Cerebellar nuclear complex (tissue), 1 donor: Measurements from ENCODE around the gene WDR18.
A peak's percentile ranks its signal among the peaks of the same experiment; 100 is the strongest.

ENCODE experiments used
- DNase-seq, 2 experiments: peaks; one replicate each; lab custom pipeline; 2025; lab: John Stamatoyannopoulos, UW

WDR18 gene, protein sequence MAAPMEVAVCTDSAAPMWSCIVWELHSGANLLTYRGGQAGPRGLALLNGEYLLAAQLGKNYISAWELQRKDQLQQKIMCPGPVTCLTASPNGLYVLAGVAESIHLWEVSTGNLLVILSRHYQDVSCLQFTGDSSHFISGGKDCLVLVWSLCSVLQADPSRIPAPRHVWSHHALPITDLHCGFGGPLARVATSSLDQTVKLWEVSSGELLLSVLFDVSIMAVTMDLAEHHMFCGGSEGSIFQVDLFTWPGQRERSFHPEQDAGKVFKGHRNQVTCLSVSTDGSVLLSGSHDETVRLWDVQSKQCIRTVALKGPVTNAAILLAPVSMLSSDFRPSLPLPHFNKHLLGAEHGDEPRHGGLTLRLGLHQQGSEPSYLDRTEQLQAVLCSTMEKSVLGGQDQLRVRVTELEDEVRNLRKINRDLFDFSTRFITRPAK

DNA sequence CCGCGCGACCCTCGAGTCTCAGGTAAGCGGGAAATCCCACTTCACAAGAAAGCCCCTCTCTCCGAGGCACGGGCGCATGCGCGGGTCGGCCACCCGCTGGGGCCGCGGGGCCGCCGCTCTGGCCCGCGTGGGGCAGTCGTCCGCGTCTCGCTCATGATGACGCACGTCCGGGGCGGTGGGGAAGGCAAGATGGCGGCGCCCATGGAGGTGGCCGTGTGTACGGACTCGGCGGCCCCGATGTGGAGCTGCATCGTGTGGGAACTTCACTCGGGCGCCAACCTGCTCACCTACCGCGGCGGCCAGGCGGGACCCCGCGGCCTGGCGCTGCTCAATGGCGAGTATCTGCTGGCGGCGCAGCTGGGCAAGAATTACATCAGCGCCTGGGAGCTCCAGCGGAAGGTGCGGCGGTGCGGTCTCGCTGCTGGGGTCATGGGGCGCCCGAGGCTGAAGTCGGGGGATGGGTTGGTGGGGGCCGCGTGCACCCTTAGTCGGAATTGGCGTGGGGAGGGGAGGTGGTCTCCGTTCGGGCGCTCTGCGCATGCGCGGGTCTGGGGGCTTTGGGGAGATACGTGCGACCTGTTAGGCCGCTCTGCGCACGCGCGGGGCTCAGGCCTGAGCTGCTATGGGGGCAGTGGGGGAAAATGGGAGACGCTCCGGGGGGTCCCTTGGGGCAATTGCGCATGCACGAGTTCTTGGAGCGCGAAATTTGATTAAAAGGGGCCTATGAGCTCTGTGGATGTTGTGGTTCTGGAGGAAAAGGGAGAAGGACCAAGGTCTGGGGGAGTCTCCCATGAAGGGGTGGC lies at the start of gene WDR18:
Gene WDR18, plus strand, starts transcription at position 181 of the 803 bp plus-strand sequence. Its CDS starts 9 bp downstream, at position 190.
- DNase-seq, result peak in 1 of 2 experiments; percentile 80

DNA sequence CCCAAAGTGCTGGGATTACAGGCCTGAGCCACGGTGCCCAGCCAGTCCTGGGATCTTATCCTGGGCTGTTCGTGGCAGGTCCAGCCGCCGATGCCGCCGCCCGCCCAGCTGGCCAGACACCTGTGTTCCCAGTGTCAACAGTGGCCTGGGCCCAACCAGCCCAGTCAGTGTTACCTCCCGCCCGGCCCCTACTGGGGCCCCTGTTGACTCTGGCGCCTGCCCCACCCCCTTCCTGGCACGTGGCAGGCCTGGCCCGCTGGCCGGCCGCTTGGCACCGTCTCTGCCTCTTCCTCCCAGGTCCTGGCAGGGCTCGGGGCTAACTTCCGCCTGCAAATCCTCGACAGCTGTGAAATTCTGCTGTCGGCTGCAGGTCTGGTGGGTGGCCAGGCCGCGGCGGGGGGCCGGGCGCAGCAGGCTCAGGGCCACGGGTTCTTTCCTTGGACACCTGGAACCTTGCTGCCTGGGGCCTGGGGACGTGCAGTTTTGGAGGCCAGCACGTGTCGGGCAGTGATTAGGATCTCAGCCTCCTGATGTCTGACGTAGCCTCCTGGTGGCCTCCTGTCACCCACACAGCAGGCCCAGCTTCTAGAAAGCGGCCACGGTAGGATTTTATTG lies 49.2 kb upstream of the WDR18 start:
- DNase-seq, result no peak

DNA sequence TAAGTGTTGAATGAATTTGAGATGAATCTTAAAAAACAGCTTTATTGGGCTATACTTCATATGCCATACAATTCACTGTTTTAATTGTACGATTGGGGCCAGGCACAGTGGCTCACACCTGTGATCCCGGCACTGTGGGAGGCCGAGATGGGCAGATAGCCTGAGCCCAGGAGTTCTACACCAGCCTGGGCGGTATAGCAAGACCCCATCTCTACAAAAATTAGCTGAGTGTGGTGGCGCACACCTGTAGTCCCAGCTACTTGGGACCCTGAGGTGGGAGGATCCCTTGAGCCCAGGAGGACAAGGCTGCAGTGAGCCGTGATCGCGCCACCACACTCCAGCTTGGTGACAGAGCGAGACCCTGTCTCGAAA lies 48.0 kb upstream of the WDR18 start:
- no peak for DNase-seq

DNA sequence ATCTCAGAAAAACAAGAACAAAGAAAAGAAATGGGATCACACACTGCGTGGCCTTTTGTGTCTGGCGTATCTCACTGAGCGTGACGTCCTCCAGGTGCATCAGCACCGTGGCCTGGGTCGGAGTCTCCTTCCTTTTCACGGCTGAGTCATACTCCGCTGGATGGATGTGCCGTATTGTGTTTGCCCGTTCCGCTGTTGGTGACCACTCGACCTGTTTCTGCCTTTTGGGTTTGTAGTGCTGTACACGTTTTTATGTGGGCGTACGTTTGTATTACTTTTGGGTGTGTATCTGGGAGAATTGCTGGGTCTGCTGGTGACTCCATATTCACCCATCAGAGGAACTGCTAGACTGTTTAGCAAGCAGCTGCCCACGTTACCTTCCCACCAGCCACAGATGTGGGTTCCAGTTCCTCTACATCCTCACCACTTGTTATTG lies 46.9 kb upstream of the WDR18 start:
- DNase-seq, result no peak

DNA sequence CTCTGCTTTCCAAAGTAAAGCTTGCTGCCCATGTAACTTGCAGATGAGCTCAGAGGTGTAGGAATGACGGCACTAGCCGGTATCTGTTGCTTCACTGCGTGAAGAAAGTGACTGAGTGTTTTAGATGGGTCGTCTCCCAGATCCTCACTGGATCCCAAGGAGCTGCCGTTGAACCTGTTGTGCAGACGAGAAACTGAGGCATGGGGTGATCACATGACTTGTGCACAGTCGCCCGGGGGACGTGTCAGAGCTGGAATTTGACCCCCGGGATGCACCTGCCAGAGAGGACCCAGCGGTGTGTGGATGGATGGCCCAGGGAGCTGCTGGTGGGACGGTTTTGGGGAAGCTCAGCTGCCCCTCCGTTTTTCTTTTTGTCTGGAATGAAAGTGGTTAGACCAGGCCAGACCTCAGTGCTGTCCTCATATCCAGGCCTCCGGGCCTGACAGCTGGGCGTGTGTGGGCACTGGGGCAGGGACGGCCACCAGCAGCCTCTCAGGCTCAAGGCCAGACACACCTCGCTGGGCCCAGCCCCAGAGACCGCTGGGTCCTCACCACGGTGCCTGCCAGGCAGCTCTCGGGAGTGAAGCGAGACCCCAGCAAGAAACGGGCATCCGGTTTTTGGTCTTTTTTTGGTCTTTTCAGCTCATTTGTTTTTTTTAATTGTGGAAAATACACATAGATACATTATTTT lies 45.8 kb upstream of the WDR18 start:
- no peak for DNase-seq

DNA sequence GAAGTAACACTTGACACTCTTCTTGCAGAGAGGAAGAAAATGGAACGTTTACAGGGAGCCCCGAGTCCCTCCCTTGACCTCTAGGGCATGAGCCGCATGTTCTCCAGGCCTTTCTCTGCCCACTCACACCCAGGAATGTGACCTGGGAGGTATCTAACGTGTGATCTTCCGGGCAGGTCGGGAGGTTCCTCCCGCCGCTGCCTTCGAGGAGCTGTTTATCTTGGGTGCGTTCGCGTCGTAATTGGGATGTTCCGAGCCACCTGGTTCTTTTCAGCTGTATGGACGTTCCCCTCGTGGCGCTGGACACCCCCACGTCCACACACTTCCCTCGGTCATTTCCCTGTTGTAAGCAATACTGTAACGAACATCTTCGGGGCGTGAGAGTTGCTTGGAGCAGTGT lies 44.7 kb upstream of the WDR18 start:
- no peak for DNase-seq

DNA sequence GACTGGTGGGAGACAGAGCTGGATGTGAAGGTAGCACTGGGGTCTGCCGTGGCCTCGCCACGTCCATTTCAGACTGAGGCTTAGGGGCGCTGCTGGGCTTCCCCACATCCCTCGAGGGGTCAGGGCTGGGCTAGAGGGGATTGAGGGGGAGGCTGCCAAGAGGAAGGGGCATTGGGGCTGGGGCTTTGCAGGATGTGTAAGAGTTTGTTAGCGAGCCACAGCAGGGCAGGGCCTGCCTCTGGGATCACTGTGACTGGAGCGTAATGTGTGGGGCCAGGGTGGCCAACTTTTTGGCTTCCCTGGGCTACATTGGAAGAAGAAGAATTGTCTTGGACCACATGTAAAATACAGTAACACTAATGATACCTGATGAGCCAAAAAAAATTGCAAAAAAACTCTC lies 44.2 kb upstream of the WDR18 start:
- no peak for DNase-seq

DNA sequence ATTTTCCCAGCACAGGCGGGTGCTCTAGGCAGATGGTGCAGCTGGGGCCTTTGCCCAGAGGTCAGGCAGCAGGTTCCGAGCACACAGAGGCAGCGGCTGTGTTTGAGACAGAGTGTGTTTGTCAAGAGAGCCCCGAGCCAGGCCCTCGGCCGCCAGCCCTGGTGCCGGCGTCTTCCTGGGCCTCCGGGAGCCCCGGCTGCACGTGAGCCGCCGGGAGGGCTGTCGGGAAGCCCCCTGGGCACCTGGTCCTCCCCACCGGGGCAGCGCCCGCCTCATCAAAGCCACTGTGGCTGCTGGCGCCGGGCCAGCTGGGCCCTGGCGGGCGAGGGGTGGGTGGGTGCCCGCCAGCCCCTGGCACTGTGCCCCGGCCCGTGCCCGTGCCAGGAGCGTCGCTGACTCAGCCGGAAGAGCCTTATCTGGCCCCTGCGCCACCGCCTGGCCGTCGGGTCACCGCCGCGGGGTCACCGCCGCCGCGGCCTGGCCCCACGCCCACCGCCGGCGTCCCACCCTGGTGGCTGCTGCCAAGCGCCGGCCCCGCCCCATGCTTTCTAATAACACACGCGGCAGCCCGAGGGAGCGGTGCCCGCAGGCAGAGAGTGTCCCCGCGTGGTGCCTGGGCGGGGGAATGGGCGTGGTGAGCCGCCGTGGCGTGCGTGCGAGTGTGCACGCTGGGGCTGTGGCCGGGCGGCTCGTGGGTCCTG lies 43.4 kb upstream of the WDR18 start:
- no peak for DNase-seq

DNA sequence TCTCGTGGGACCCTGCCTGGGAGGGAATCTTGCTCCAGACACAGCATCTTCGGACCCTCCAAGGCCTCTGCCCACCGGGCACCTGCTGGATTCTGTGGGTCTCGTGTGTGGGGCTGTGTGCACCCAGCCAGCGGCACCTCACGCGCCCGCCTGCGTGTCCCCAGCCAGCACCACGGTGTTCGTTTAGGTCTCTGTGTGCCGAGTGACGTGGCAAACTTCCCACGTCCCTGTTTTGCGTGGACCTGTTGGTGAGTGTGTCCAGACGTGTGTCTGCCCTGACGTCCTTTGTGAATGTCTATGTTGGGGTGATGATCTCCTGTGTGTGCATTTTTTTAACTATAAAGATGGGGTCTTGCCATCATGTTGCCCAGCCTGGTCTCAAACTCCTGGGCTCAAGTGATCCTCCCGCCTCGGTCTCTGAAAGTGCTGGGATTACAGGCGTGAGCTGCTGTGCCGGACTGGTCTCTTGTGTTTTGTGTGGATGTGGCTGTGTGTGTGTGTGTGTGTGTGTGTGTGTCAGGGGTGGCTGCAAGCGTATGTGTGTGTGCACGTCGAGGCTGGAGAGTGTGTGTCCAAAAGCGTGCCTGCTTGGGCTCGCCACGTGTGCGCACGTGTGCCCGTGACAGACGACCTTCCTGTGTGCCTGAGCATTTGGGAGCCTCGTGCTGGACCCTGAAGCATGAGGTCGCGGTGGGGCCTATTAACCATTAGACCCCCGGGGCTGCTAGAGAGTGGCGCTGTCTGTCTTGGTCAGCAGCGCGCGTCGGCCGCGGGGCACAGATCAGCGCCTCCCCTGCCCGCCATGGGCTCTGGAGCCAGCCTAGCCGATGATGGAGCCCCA lies 42.6 kb upstream of the WDR18 start:
- no peak for DNase-seq

DNA sequence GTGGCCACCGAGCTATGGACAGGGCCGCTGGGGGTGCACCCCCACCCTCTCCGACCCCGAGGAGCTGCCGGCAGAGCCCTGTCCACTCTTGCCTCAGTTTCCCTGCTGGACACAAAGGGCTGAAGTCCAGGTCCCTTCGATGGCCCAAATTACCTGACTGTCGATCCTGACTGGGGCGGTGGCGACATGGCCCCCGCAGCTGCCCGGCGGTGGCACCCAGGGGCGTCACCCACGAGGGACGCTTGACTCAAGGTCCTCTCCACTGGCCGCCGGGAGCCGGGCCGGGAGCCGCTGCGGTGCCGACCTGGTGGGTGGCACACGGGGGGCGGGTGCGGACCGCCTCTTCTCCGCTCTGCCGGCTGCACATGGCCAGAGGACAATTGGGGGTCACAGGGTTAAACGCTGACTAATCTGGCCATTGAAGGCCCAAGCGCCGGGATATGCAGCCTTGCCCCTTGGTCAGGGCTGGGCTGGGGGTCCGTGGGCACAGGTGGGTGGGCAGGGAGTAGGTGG lies 42.0 kb upstream of the WDR18 start:
- no peak for DNase-seq

DNA sequence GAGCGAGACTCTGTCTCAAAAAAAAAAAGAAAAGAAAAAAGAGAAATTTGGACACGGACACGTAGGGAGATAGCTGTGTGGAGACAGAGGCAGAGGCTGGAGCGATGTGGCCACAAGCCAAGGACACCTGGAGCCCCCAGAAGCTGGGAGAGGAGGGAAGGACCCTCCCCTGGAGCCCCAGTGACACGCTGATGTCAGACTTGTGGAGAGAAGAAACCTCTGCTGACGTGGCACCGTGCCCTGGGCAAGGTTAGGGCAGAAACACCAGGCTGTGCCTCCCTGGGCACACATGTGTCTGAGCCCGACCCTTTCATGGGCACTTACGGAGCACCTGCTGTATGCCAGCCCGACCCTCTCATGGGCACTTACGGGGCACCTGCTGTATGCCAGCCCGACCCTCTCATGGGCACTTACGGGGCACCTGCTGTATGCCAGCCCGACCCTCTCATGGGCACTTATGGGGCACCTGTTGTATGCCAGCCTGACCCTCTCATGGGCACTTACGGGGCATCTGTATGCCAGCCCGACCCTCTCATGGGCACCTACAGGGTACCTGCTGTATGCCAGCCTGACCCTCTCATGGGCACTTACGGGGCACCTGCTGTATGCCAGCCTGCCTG lies 40.5 kb upstream of the WDR18 start:
- no peak for DNase-seq

DNA sequence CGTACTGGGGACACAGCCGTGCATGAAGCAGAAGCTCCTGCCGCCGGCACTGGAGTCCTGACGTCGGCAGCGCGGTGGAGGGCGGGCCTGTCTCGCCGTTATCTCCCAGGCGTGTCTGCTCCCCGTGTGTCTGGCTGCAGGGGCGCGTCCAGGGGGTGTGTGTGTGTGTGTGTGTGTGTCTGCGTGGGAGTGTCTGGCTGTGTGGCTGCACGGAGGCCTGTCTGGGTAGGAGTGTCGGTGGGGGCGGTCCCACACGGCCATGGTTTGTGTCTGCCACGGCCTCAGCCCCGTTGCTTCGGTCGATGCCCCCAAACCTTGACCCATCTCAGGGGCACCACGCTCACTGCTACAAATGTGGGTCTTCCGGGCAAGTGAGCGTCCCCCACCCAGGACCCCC lies 40.0 kb upstream of the WDR18 start:
- no peak for DNase-seq

DNA sequence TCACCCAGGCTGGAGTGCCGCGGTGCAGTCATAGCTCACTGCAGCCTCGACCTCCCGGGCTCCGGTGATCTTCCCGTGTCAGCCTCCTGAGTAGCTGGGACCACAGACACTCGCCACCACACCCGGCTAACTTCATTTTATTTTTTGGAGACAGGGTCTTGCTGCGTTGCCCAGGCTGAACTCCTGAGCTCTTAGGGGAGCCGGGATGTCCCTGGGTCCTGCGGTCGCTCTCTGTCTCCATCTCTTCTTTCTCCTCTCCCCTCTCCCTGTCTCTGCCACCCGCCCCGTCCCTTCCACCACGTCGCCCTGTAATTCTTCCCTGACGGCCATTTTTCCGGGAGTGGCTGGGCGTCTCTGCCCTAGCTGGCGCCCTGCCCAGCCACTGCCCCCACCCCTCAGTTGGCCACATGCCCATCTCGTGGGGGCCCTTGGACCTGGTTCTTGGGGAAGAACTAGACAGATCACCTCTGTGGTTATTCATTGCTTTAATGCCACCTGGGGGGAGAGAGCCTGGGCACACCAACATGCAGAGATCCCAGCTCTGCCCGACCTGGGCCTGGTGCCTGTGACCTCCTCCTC lies 39.4 kb upstream of the WDR18 start:
- no peak for DNase-seq

DNA sequence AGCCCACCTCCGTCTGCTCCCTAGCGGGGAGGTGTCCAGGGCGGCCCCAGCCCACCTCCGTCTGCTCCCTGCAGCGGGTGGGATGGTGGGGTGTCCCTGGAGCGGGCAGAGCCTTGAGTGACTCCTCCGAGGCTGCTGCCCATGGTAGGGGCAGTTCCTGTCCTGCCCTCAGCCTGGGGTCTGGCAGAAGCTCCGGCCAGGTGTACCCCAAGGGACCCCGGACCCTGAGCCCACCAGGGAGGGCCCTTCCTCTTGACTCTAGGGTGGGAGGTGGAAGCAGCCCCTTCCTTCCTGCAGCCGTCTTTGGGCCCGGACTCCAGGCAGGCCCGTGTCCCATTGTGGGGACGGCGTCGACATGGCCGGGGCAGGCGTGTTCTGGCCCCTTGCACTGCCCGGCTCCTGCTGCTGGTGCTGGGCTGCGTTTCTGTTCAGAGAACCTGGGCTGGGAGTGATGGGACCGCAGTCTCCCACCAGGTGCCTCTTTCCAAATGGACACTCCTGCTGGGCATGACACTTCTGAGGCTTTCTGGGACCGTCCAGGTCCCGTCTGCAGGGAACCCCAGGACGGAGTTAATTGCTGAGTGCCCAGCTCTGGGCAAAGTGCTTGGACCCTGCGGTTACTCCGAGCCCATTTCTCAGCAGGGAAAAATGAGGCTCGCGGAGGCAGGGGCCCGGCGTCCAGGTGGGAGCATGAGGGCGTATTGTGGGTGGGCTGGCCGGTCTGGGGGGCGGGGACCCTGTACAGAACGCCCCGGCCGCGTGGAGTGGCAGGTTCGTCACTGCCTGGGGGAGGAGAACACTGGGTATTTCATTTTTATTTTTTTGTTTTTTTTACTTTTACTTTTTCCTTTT lies 38.5 kb upstream of the WDR18 start:
- DNase-seq, result no peak

DNA sequence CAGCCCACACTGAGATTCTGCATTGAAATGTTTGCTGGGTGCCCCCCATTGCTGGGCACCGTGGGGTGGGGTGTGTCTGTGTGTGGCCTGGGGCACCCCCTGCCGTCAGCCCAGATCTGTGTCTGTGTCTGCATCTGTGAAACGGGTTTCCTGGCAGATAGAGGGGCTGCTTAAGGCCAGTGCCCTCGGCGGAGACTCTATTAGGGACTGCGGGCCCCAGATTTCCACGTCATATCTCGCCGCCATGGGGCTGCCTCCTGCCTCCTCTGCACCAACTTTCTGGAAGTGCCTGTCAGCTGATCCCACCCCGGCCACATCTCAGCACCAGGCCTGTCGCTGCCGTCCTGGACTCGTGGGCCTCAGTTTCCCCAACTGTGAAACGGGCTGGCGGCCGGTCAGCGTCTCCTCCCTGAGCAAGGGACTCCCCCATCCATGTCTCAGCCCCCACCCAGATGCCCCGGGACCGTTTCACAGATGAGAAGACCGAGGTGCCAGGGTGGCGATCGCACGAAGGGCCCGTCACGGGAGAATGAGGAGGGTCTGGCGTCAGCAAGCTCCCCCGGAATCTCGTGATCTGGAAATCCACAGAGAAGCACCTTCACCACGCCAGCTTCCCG lies 36.9 kb upstream of the WDR18 start:
- DNase-seq, result no peak

DNA sequence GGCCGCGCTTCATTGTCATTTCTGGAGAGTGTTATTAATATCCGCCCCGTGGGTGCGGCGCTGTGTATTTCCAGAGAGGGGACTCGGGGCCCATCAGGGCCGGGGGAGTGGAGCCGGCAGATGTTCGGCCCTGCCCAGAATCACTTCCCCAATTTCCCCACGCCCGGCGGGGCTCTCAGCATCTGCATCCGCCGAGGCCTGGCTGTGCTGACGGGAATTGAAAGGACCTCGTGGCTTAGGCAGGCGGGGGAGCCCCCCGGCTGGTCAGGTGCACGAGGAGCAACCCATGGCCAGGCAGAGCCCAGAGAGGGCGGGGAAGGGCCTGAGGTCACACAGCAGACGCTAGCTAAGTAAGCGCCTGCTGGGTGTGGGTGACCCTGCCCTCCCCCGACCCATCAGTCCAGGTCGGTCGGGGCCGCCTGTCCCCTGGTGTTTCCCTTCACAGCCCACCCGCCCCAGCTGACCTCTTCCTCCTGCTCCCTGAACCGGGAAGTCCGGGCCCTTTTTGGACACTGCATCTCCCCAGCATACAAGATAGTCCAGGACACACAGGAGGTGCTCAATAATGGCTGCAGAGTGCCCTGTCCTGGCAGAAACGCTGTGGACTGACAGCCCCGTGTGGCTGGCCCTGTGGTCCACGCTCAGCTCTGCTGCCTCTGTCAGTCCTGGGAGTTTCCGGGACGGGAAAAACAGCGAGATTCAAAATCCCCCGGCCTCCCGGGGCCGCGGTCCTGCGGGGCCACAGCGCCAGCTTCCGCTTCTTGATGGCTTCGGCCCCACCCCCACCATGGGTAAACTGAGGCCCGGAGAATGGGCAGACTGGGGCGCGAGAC lies 36.2 kb upstream of the WDR18 start:
- DNase-seq, result no peak

DNA sequence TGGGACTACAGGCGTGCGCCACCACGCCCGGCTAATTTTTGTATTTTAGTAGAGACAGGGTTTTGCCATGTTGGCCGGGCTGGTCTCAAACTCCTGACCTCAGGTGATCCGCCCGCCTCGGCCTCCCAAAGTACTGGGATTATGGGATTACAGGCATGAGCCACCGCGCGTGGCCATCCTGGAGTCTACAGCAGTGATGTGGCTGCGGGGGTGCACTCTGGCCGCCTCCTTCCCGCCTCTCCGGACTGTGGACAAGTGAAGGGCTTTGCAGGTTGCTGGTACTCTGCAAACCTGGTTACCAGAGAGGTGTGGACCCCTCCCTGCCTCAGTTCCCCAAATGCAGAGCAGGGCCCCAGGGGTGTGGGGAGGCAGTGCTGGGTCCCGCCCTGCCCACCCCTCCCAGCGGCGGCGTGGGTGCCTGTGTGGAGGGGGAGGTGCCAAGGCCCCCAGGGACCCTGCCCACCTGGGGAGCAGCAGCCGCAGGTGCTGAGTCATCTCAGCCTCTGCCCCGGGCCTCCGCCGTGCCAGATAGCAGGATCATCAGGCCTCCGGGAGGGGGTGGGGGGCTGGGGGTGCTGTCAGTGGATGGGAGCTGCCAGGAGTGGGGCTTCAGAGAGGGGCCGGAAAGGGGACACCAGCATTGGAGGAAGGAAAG lies 35.2 kb upstream of the WDR18 start:
- DNase-seq, result no peak
